PC-9 (cell line): ENCODE measurements around the gene SCUBE2. TPM values are rescaled to one million over a fixed set of nuclear protein-coding genes. Genes with fewer than 3 reads are reported as not detected.

Source experiments
- BruUV-seq: library from RNA; stranded (reverse); fragments of 400-500 nt; replicated peaks from 2 replicates; lab custom pipeline; 2021; lab: Mats Ljungman, UMichigan
- CTCF ChIA-PET: fragments of 300-600 bp; sonication (Branson Sonifier 250); formaldehyde crosslinking; loops from one replicate; lab custom pipeline; 2022; ENCODE audit warnings: antibody characterized with exemption; lab: Charles Lee
- POLR2A ChIA-PET: fragments of 300-600 bp; sonication (Branson Sonifier 250); formaldehyde crosslinking; loops from one replicate; lab custom pipeline; 2022; ENCODE audit warnings: antibody characterized with exemption; ENCODE audit not compliant: unreplicated experiment; lab: Charles Lee
- DNase-seq, 2 experiments: peaks; one replicate each; pipeline versions ENCODE4 v3.0.0 to v3.0.0-alpha.2; 2015 to 2022; ENCODE audit warnings: mixed read lengths in 1 of 2
- H2AFZ ChIP-seq: fragments of 200-600 bp; sonication (generic); 2 replicates; pipeline ENCODE4 v1.8.1; 2017; ENCODE audit warnings: antibody characterized with exemption
- H3F3A ChIP-seq: fragments of 200-600 bp; sonication (generic); 2 replicates; pipeline ENCODE4 v1.8.1; 2017; ENCODE audit warnings: antibody characterized with exemption, mild to moderate bottlenecking, low read depth; ENCODE audit not compliant: insufficient read depth
- H3K27ac ChIP-seq: fragments of 200-600 bp; sonication (generic); 2 replicates; pipeline ENCODE4 v1.6.1; 2016; ENCODE audit warnings: mixed run types
- H3K27me3 ChIP-seq: fragments of 200-600 bp; sonication (generic); 2 replicates; pipeline ENCODE4 v1.6.1; 2016; ENCODE audit warnings: low read depth, mixed run types; ENCODE audit not compliant: insufficient read depth
- H3K36me3 ChIP-seq: fragments of 200-600 bp; sonication (generic); 2 replicates; pipeline ENCODE4 v1.6.1; 2016; ENCODE audit warnings: low read depth, mixed run types
- H3K4me1 ChIP-seq: fragments of 200-600 bp; sonication (generic); replicated peaks from 2 replicates; pipeline ENCODE4 v1.6.1; 2016; ENCODE audit warnings: mixed run types; ENCODE audit not compliant: insufficient read depth
- H3K4me2 ChIP-seq: fragments of 200-600 bp; sonication (generic); 2 replicates; pipeline ENCODE4 v1.6.1; 2017; ENCODE audit warnings: mixed run types
- H3K4me3 ChIP-seq: fragments of 200-600 bp; sonication (generic); 2 replicates; pipeline ENCODE4 v1.6.1; 2016; ENCODE audit warnings: mixed run types
- H3K79me2 ChIP-seq: fragments of 200-600 bp; sonication (generic); 2 replicates; pipeline ENCODE4 v1.6.1; 2017; ENCODE audit warnings: low read depth, mixed run types
- H3K9me2 ChIP-seq: fragments of 200-600 bp; sonication (generic); 2 replicates; pipeline ENCODE4 v1.8.1; 2017; ENCODE audit warnings: mild to moderate bottlenecking; ENCODE audit not compliant: insufficient read depth
- H3K9me3 ChIP-seq: fragments of 200-600 bp; sonication (generic); 2 replicates; pipeline ENCODE4 v1.8.1; 2016; ENCODE audit warnings: low read depth; ENCODE audit not compliant: insufficient read depth
- H4K20me1 ChIP-seq: fragments of 200-600 bp; sonication (generic); 2 replicates; pipeline ENCODE4 v1.8.1; 2017; ENCODE audit not compliant: insufficient read depth
- EZH2 ChIP-seq: fragments of 200-600 bp; sonication (generic); IDR thresholded peaks from 2 replicates; pipeline ENCODE4 v1.8.0; 2017; ENCODE audit warnings: antibody characterized with exemption, low read depth
- intact Hi-C: fragments of 100-400 bp; cut with micrococcal nuclease; formaldehyde crosslinking; loops from one replicate; pipeline ENCODE4 v1.10.0; 2022; ENCODE audit not compliant: unreplicated experiment
- total RNA-seq: library from RNA; stranded (reverse); gene quantifications from 2 replicates; pipeline ENCODE4 v1.2.3, GENCODE V29; 2021
- TF ChIP-seq, protein P1 (sequence below): fragments of 200-600 bp; sonication (generic); conservative IDR thresholded peaks from 2 replicates; pipeline ENCODE4 v1.6.1; 2017; ENCODE audit warnings: mixed run types, antibody characterized with exemption, mild to moderate bottlenecking, moderate library complexity

Gene SCUBE2
- total RNA-seq, 1 experiment from 2014 or later: not detected

DNA sequence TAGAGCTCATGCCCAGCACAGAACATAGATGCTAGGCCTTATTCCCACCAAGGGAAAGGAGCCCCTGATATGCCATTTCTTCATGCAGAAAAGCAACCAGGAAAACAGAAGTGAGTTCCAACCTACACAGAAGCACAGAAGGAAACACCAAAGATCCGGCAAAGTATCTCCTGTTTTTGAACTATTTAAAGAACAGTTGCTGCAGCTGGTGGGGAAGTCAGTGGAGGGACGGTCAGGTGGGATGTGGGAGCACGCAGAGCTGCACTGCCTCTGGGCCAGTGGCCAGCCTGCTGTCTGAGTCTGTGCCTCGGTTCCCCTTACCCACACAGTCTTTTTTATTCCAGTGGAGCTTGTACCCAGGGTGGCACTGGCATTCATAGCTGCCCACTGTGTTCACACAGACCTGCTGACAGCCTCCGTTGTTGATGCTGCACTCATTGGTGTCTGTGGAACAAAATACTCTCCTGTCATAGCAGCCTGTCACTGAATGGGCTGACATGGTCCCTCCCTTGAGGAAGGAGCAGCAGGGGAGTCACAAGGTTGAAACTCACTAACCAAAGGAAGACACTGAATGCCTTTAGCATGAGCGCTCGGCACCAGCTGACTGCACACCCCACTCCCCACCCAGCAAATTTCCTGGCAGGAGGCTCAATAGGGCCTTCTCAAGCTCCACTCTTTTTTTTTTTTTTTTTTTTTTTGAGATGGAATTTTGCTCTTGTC, 37.9 kb downstream of the SCUBE2 start:
- no TSS peak for BruUV-seq
- Histone ChIP-seq H3K79me2 (no peaks in the 10 kb centered on the region), H3K27me3 (no peaks in the 10 kb centered on the region), H3K36me3 (no peaks in the 10 kb centered on the region), H3K4me2 (no peak overlapping the region), H3K27ac (no peak overlapping the region), H3K4me3 (no peak overlapping the region), H4K20me1 (no peaks in the 10 kb centered on the region), H3K9me2 (no peaks in the 10 kb centered on the region), H3K9me3 (no peaks in the 10 kb centered on the region), H3K4me1 (no peaks in the 10 kb centered on the region), H3F3A (no peaks in the 10 kb centered on the region), H2AFZ (no peak overlapping the region)
- no peak for DNase-seq
- intact Hi-C loops: no loop called here
- POLR2A ChIA-PET: no interaction called here
- TF ChIP-seq EZH2: no peak
- TF ChIP-seq, protein P1, sequence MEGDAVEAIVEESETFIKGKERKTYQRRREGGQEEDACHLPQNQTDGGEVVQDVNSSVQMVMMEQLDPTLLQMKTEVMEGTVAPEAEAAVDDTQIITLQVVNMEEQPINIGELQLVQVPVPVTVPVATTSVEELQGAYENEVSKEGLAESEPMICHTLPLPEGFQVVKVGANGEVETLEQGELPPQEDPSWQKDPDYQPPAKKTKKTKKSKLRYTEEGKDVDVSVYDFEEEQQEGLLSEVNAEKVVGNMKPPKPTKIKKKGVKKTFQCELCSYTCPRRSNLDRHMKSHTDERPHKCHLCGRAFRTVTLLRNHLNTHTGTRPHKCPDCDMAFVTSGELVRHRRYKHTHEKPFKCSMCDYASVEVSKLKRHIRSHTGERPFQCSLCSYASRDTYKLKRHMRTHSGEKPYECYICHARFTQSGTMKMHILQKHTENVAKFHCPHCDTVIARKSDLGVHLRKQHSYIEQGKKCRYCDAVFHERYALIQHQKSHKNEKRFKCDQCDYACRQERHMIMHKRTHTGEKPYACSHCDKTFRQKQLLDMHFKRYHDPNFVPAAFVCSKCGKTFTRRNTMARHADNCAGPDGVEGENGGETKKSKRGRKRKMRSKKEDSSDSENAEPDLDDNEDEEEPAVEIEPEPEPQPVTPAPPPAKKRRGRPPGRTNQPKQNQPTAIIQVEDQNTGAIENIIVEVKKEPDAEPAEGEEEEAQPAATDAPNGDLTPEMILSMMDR: no peak
- CTCF ChIA-PET: no interaction called here

DNA sequence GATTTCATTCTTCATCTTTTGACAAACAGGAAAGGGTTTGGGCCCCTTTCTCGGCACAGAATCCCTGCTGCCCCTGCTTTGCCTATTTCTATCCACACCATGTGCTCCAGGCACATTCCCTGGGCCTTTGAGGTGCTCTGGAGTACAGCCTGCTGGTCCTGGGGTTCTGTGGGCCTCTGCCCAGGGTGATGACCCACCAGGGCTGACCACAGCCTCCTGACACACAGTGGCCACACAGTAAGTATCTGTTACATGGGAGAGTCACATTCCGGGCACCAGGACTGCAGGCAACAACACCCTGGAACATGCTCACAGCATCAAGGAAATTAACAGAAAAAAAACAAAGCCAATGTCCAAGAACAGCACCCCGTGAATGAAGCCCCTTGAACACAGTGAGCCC, 39.1 kb downstream of the SCUBE2 start:
- intact Hi-C loops: no loop called here
- DNase-seq: no peak
- no peaks in the 10 kb centered on the region for H3K79me2 ChIP-seq
- no peak for TF ChIP-seq EZH2
- TF ChIP-seq, protein P1: no peak
- POLR2A ChIA-PET: no interaction called here
- H3K9me2 ChIP-seq: no peaks in the 10 kb centered on the region
- no peaks in the 10 kb centered on the region for H3K36me3 ChIP-seq
- H3K27me3 ChIP-seq: no peaks in the 10 kb centered on the region
- H3K4me1 ChIP-seq: no peaks in the 10 kb centered on the region
- CTCF ChIA-PET: no interaction called here
- H3K4me2 ChIP-seq: no peak overlapping the region
- no peak overlapping the region for H3K27ac ChIP-seq
- BruUV-seq: no TSS peak
- H2AFZ ChIP-seq: no peak overlapping the region
- no peaks in the 10 kb centered on the region for H3K9me3 ChIP-seq
- H3K4me3 ChIP-seq: no peak overlapping the region
- no peaks in the 10 kb centered on the region for H3F3A ChIP-seq
- H4K20me1 ChIP-seq: no peaks in the 10 kb centered on the region

DNA sequence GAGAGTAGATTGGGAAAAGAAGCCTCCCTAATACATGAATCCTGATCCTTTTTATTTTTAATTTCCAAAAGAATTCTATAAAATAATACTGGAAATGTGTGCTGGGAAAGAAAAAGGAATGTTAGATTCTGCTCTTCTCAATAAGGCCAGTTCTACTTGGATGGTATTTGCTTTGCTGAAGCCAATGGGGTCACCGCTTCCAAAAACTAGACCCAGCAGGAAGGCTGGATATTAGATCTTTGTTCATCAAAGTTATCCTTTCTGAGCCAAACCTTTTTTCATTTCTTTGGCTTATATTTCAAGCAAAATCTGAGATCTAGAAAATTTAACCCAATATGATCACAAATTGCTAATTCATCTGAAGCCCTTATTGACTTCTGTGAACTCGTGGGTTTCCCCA, 41.4 kb downstream of the SCUBE2 start:
- no peaks in the 10 kb centered on the region for H3K9me2 ChIP-seq

More for the DNA sequence above, 41.4 kb downstream of the SCUBE2 start:
- BruUV-seq: no TSS peak
- TF ChIP-seq, protein P1: no peak
- TF ChIP-seq EZH2: no peak
- Histone ChIP-seq H3K79me2 (no peaks in the 10 kb centered on the region), H4K20me1 (no peaks in the 10 kb centered on the region), H3K27ac (no peak overlapping the region), H3K9me3 (no peaks in the 10 kb centered on the region), H2AFZ (no peak overlapping the region), H3K36me3 (no peaks in the 10 kb centered on the region), H3K4me2 (no peak overlapping the region), H3K4me1 (no peaks in the 10 kb centered on the region), H3F3A (no peaks in the 10 kb centered on the region), H3K4me3 (no peak overlapping the region), H3K27me3 (no peaks in the 10 kb centered on the region)
- POLR2A ChIA-PET: no interaction called here
- DNase-seq: no peak
- intact Hi-C loops: no loop called here
- CTCF ChIA-PET: no interaction called here
